ENCODE data around the gene SLC12A9. TPM values are rescaled to one million over a fixed set of nuclear protein-coding genes. Genes with fewer than 3 reads are reported as not detected.

Gene SLC12A9
- total RNA-seq, 1 donor, result 19.5 TPM

DNA sequence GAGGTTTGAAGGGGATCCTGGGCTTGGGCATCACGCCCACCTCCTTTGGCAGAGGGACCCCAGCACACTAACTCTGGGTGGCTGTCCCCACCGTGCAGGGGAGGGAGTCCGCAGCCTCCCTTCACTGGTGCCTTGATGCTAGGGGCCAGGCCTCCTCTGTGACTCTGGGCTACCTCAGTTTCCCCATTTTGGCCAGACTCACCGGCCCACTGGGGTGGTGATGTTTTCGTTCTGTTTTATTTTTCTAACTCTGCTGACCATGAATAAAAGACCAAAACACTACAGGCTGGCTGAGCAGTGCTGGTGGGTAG, 14.2 kb downstream of the SLC12A9 start:
- Histone ChIP-seq H3K27ac (ENCODE audit: low read depth, low read length) (peak overlapping the region; percentile 95), H3K36me3 (ENCODE audit: insufficient read depth, low read length) (peaks cover 23% of the 10 kb centered on the region), H3K79me2 (ENCODE audit: insufficient read depth, low read length) (peaks cover 43% of the 10 kb centered on the region), H4K20me1 (ENCODE audit: insufficient read depth, low read length) (no peaks in the 10 kb centered on the region), H3K4me1 (ENCODE audit: insufficient read depth, low read length) (peaks cover 29% of the 10 kb centered on the region), H2AFZ (ENCODE audit: low read length) (no peak overlapping the region), H3K4me2 (ENCODE audit: insufficient read depth, low read length) (peak overlapping the region; percentile 94), H3K9me3 (ENCODE audit: low read depth, low read length) (no peaks in the 10 kb centered on the region), H3K4me3 (ENCODE audit: insufficient read depth, low read length) (peak overlapping the region; percentile 99), H3K27me3 (ENCODE audit: insufficient read depth, low read length) (no peaks in the 10 kb centered on the region)
- TF ChIP-seq, protein P1, sequence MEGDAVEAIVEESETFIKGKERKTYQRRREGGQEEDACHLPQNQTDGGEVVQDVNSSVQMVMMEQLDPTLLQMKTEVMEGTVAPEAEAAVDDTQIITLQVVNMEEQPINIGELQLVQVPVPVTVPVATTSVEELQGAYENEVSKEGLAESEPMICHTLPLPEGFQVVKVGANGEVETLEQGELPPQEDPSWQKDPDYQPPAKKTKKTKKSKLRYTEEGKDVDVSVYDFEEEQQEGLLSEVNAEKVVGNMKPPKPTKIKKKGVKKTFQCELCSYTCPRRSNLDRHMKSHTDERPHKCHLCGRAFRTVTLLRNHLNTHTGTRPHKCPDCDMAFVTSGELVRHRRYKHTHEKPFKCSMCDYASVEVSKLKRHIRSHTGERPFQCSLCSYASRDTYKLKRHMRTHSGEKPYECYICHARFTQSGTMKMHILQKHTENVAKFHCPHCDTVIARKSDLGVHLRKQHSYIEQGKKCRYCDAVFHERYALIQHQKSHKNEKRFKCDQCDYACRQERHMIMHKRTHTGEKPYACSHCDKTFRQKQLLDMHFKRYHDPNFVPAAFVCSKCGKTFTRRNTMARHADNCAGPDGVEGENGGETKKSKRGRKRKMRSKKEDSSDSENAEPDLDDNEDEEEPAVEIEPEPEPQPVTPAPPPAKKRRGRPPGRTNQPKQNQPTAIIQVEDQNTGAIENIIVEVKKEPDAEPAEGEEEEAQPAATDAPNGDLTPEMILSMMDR (IDR thresholded peaks at IDR 0.05; ENCODE audit: extremely low read depth, low read depth, low read length), result no peak
- DNase-seq (ENCODE audit: insufficient read length, low spot score, missing footprints), result no peak

DNA sequence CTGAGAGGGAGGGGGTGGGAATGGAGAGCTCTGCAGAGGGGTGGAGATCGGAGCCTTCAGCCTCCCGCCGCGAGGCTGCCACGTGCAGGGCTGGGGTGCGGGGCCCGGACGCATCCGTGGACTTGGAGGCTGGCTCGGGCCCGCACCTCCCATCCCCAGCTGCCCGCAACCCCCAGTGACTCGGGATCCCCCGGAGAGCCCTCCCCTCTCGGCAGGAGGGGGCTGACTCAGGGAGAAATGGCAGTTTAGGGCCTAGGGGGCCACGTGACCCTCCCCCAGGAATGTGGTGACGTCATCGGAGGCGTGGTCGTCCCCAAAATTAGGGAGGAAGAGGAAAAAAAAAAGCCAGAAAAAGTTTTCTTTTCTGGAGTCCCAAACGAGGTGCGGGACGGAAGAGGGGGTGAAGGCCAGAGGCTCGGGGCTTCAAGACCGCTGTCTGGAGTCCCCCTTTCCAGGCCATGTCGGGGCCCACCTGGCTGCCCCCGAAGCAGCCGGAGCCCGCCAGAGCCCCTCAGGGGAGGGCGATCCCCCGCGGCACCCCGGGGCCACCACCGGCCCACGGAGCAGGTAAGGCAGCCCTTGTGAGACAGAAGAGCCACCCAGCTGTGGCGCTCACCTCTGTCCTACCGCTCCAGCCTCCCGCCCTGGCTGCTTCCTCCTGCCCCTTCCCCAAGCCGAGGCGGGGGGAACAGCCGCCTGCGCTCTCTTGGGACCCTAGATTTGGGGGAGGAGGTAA, 14.7 kb downstream of the SLC12A9 start, which contains the start of gene TRIP6:
TSS of gene TRIP6 (plus strand) at position 348 of the 736 bp plus-strand sequence. CDS start at position 459, 111 bp downstream.
- peaks cover 25% of the 10 kb centered on the region for H3K36me3 ChIP-seq (ENCODE audit: insufficient read depth, low read length)
- peaks cover 29% of the 10 kb centered on the region for H3K4me1 ChIP-seq (ENCODE audit: insufficient read depth, low read length)
- peaks cover 45% of the 10 kb centered on the region for H3K79me2 ChIP-seq (ENCODE audit: insufficient read depth, low read length)
- peak within 1 kb of the TSS; percentile 95 for H3K27ac ChIP-seq (ENCODE audit: low read depth, low read length)
- no peaks in the 10 kb centered on the region for H3K9me3 ChIP-seq (ENCODE audit: low read depth, low read length)
- no peaks in the 10 kb centered on the region for H3K27me3 ChIP-seq (ENCODE audit: insufficient read depth, low read length)
- H2AFZ ChIP-seq (ENCODE audit: low read length), result peak within 1 kb of the TSS; percentile 68
- peak; percentile 100 for DNase-seq (ENCODE audit: insufficient read length, low spot score, missing footprints)
- H3K4me2 ChIP-seq (ENCODE audit: insufficient read depth, low read length), result peak within 1 kb of the TSS; percentile 94
- TF ChIP-seq, protein P1 (IDR thresholded peaks at IDR 0.05; ENCODE audit: extremely low read depth, low read depth, low read length), result no peak
- H4K20me1 ChIP-seq (ENCODE audit: insufficient read depth, low read length), result no peaks in the 10 kb centered on the region
- H3K4me3 ChIP-seq (ENCODE audit: insufficient read depth, low read length), result peak within 1 kb of the TSS; percentile 99

DNA sequence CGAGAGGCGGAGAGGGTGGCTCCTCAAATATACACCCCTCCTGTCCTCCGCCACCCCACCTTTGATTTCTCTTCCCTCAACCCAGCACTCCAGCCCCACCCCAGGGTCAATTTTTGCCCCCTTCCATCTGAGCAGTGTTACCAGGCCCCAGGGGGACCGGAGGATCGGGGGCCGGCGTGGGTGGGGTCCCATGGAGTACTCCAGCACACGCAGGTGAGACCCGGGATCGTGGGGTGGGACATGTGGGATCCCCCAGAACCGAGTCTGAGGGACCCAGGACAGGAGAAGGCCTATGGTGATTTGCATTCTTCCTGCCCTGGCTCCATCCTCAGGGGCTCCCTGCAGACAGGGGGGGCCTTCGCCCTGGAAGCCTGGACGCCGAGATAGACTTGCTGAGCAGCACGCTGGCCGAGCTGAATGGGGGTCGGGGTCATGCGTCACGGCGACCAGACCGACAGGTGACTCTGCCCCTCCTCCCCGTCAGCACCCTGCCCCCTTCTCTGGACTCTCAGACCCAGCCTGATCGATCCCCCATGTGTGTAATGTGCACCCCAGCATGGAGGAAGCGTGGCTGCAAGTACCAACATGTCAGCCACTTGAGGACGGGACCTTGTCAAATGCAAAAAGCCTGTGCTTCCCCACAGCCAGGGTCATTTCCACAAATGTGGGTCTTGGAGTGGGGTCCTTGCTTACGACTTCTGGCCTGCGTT, 15.4 kb downstream of the SLC12A9 start:
- TF ChIP-seq, protein P1 (IDR thresholded peaks at IDR 0.05; ENCODE audit: extremely low read depth, low read depth, low read length), result no peak
- no peaks in the 10 kb centered on the region for H4K20me1 ChIP-seq (ENCODE audit: insufficient read depth, low read length)
- no peaks in the 10 kb centered on the region for H3K9me3 ChIP-seq (ENCODE audit: low read depth, low read length)
- H2AFZ ChIP-seq (ENCODE audit: low read length), result peak overlapping the region; percentile 68
- peaks cover 29% of the 10 kb centered on the region for H3K4me1 ChIP-seq (ENCODE audit: insufficient read depth, low read length)
- H3K27me3 ChIP-seq (ENCODE audit: insufficient read depth, low read length), result no peaks in the 10 kb centered on the region
- peak overlapping the region; percentile 99 for H3K4me3 ChIP-seq (ENCODE audit: insufficient read depth, low read length)
- H3K79me2 ChIP-seq (ENCODE audit: insufficient read depth, low read length), result peaks cover 48% of the 10 kb centered on the region
- peaks cover 28% of the 10 kb centered on the region for H3K36me3 ChIP-seq (ENCODE audit: insufficient read depth, low read length)
- DNase-seq (ENCODE audit: insufficient read length, low spot score, missing footprints), result peak; percentile 74
- peak overlapping the region; percentile 95 for H3K27ac ChIP-seq (ENCODE audit: low read depth, low read length)
- peak overlapping the region; percentile 94 for H3K4me2 ChIP-seq (ENCODE audit: insufficient read depth, low read length)

Measured in osteoblast (primary cell).